ENCODE data around the gene PLEKHM3. TPM values are rescaled to one million over a fixed set of nuclear protein-coding genes. Genes with fewer than 3 reads are reported as not detected.

PLEKHM3 gene
- total and polyA plus RNA-seq, 2 of the 4 experiments (the other 2 are of a cell fraction): 2.4 to 11.3 TPM

- WGBS, 2 experiments (ENCODE audit: extremely low coverage in 2 of 2, insufficient read length in 1 of 2): no CpG with 5 or more reads among the region's 3 CpGs
- no peaks in the 10 kb centered on the region for H3K36me3 ChIP-seq (ENCODE audit: control insufficient read depth, insufficient read depth, low read length)
- H2AK5ac ChIP-seq (ENCODE audit: low read depth, low read length): 0 out of 2 replicates have a peak overlapping the region, but pooled peaks have one; percentile 35
- H2AK9ac ChIP-seq (replicated peaks; ENCODE audit: low read depth, low read length, poor library complexity): no peak overlapping the region
- no TSS peak for BruUV-seq (replicated peaks)
- H3K4me3 ChIP-seq (ENCODE audit: insufficient read depth, low read depth, low read length): no peak overlapping the region
- no peak overlapping the region for H4K91ac ChIP-seq (ENCODE audit: insufficient read depth, low read depth, low read length)
- ATAC-seq (ENCODE audit: low read depth): peak; percentile 84
- H3K4ac ChIP-seq (ENCODE audit: low read depth, low read length): no peak overlapping the region
- no peaks in the 10 kb centered on the region for H4K20me1 ChIP-seq (ENCODE audit: insufficient read depth, low read length)
- 0 out of 2 replicates have a peak overlapping the region, but pooled peaks have one; percentile 14 for H2BK20ac ChIP-seq (ENCODE audit: low read depth, low read length)
- H3K9ac ChIP-seq (ENCODE audit: low read depth, low read length): no peak overlapping the region
- dilution Hi-C loops (cut with HindIII; ENCODE audit: low sequenced_read_pairs, unreplicated experiment) (no loop called here), in situ Hi-C loops (cut with MboI; ENCODE audit: low sequenced_read_pairs) (no loop called here), intact Hi-C loops (cut with micrococcal nuclease) (no loop called here)
- no peaks in the 10 kb centered on the region for H3K79me1 ChIP-seq (ENCODE audit: low read depth in 1 of 2, low read length in 2 of 2)
- ChIA-PET CTCF (interaction anchor here (0.7 kb wide), 1 partner anchor 294 kb away, joined by 3 read pairs; no protein-coding TSS in a partner anchor), POLR2A (ENCODE audit: unreplicated experiment) (interaction anchor here (0.5 kb wide), 1 partner anchor 10 kb away, joined by 5 read pairs; no protein-coding TSS in a partner anchor)
- H3K9me1 ChIP-seq (ENCODE audit: insufficient read depth, low read length): peaks cover 4% of the 10 kb centered on the region; the same call in 1 of the 2 replicates
- peak overlapping the region; percentile 39; the same call in 1 of the 2 replicates for H4K5ac ChIP-seq (ENCODE audit: low read depth, low read length)
- H2AFZ ChIP-seq (replicated peaks; ENCODE audit: low read length, poor library complexity): no peak overlapping the region
- DNase-seq: peak; percentile 78
- peak overlapping the region; percentile 36; the same call in 1 of the 3 replicates for H2BK15ac ChIP-seq (ENCODE audit: low read depth, low read length)
- H3K4me2 ChIP-seq (ENCODE audit: low read depth, low read length): no peak overlapping the region
- H3K14ac ChIP-seq (replicated peaks; ENCODE audit: low read depth, low read length): no peak overlapping the region; the same call in 1 of the 2 replicates
- peak overlapping the region; percentile 75; the same call in 1 of the 2 replicates for H3K23ac ChIP-seq (ENCODE audit: low read depth, low read length)
- H3K27ac ChIP-seq (ENCODE audit: insufficient read depth, low read length): no peak overlapping the region
- peak overlapping the region; percentile 79; the same call in 1 of the 2 replicates for H3K18ac ChIP-seq (ENCODE audit: low read depth, low read length)
- no peaks in the 10 kb centered on the region for H3K27me3 ChIP-seq (ENCODE audit: control insufficient read depth, insufficient read depth, low read length)
- no peak overlapping the region; the same call in 1 of the 2 replicates for H3K56ac ChIP-seq (ENCODE audit: extremely low read depth, insufficient read depth, low read length)
- 0 out of 4 replicates have a peak overlapping the region, but pooled peaks of 1 of the 2 experiments have one; percentile 1 for H4K8ac ChIP-seq (ENCODE audit: low read depth in 2 of 2, low read length in 2 of 2)
- H3K4me1 ChIP-seq (ENCODE audit: control insufficient read depth, insufficient read depth, low read length): peaks cover 7% of the 10 kb centered on the region
- TF ChIP-seq FOS (IDR thresholded peaks at IDR 0.05; ENCODE audit: low read depth, low read length) (peak; percentile 56; the same call in 1 of the 2 replicates), POLR2A (IDR thresholded peaks at IDR 0.05; ENCODE audit: low read depth, low read length) (no peak), RFX5 (IDR thresholded peaks at IDR 0.05; ENCODE audit: low read depth, low read length) (no peak), CHD1 (IDR thresholded peaks at IDR 0.05; ENCODE audit: low read depth, low read length) (no peak), BHLHE40 (IDR thresholded peaks at IDR 0.05; ENCODE audit: low read depth, low read length) (no peak)
- H2BK120ac ChIP-seq (ENCODE audit: low read depth, low read length): no peak overlapping the region
- H2BK5ac ChIP-seq (ENCODE audit: low read depth, low read length, poor library complexity, severe bottlenecking): peak overlapping the region; percentile 56
- no peaks in the 10 kb centered on the region for H3K9me3 ChIP-seq (ENCODE audit: control insufficient read depth, insufficient read depth, low read length)
Observed at GRCh38 chr2:208042041-208042440, 16.7 kb upstream of the PLEKHM3 start.

Data from IMR-90 (cell line).